ENCODE data around the gene OR8B3.

OR8B3 gene

GRCh38 chr11:124359566-124359965 lies 39.3 kb downstream of the OR8B3 start:
- DNase-seq (ENCODE audit: low spot score) = no peak

- DNase-seq (ENCODE audit: low spot score) = no peak
Measured at GRCh38 chr11:124346311-124346955, 52.4 kb downstream of the OR8B3 start.
